RWPE1 (cell line): ENCODE measurements around the gene MYO1E.
A peak's percentile ranks its signal among the peaks of the same experiment; 100 is the strongest.

Experiments
- CTCF ChIA-PET: fragments of 350-600 bp; sonication (Branson Sonifier 250); formaldehyde crosslinking; extraction: SDS; loops from one replicate; lab custom pipeline; 2021; lab: Yijun Ruan, JAX
- POLR2A ChIA-PET: fragments of 400-600 bp; formaldehyde crosslinking; extraction: SDS; loops from one replicate; lab custom pipeline; 2020; ENCODE audit warnings: antibody characterized with exemption; ENCODE audit not compliant: low non-redundant PET; lab: Yijun Ruan, JAX
- DNase-seq: peaks from one replicate; pipeline ENCODE4 v3.0.0; 2012; ENCODE audit warnings: low spot score
- H3K27ac ChIP-seq: fragments of 450-650 bp; 2 replicates; pipeline ENCODE4 v1.5.1; 2017
- CTCF ChIP-seq: fragments of 450-650 bp; conservative IDR thresholded peaks from 2 replicates; pipeline ENCODE4 v1.5.1; 2017; ENCODE audit warnings: low read depth, mild to moderate bottlenecking

The MYO1E gene

GRCh38 chr15:59298225-59298853 is 74.3 kb downstream of the MYO1E start:
- peak; percentile 74 for DNase-seq
- peak overlapping the region; percentile 19; the same call in 1 of the 2 replicates for H3K27ac ChIP-seq
- ChIA-PET CTCF (interaction anchor here (0.7 to 0.8 kb wide), 2 partner anchors 90 to 195 kb away, joined by 3 to 5 read pairs; no protein-coding TSS in a partner anchor), POLR2A (no interaction called here)
- no peak for TF ChIP-seq CTCF

GRCh38 chr15:59296181-59296617 is 76.5 kb downstream of the MYO1E start:
- ChIA-PET POLR2A (interaction anchor here (0.7 to 1.2 kb wide), 2 partner anchors 10 to 77 kb away, joined by 3 to 4 read pairs; partner anchors contain the start of gene MYO1E), CTCF (no interaction called here)
- no peak for DNase-seq
- no peak for TF ChIP-seq CTCF
- peak overlapping the region; percentile 89 for H3K27ac ChIP-seq

- peak overlapping the region; percentile 89 for H3K27ac ChIP-seq
- CTCF ChIA-PET, result interaction anchor here (0.7 kb wide), 1 partner anchor 12 kb away, joined by 4 read pairs; no protein-coding TSS in a partner anchor
- peak; percentile 51 for DNase-seq
- POLR2A ChIA-PET, result interaction anchor here (0.5 to 1.2 kb wide), 3 partner anchors 9 to 77 kb away, joined by 3 to 5 read pairs (median 4); partner anchors contain the start of gene MYO1E
- TF ChIP-seq CTCF, result no peak
Measured at GRCh38 chr15:59295261-59296001, 77.2 kb downstream of the MYO1E start.

- peak overlapping the region; percentile 89 for H3K27ac ChIP-seq
- CTCF ChIA-PET, result interaction anchor here (0.7 kb wide), 2 partner anchors 11 to 20 kb away, joined by 4 read pairs; no protein-coding TSS in a partner anchor
- DNase-seq, result peak; percentile 64
- TF ChIP-seq CTCF, result no peak
- POLR2A ChIA-PET, result interaction anchor here (0.5 kb wide), 1 partner anchor 20 kb away, joined by 5 read pairs; no protein-coding TSS in a partner anchor
Measured at GRCh38 chr15:59294574-59295260, 78.0 kb downstream of the MYO1E start.

- no peak overlapping the region for H3K27ac ChIP-seq
- DNase-seq, result no peak
- CTCF ChIA-PET, result no interaction called here
- no peak for TF ChIP-seq CTCF
- POLR2A ChIA-PET, result interaction anchor here (0.7 kb wide), 1 partner anchor 33 kb away, joined by 3 read pairs; no protein-coding TSS in a partner anchor
Measured at GRCh38 chr15:59292442-59293151, 80.1 kb downstream of the MYO1E start.
